Osteoblast (primary cell): ENCODE results near the gene TCF19. TPM values are rescaled to one million over a fixed set of nuclear protein-coding genes. Genes with fewer than 3 reads are reported as not detected.

Source experiments
- DNase-seq: peaks from one replicate; pipeline ENCODE4 v3.0.0; 2011; ENCODE audit warnings: low spot score, mixed read lengths; ENCODE audit not compliant: insufficient read length; ENCODE audit errors: missing footprints
- H2AFZ ChIP-seq: 2 replicates; pipeline ENCODE4 v1.6.0; 2011; ENCODE audit warnings: mild to moderate bottlenecking, low read length
- H3K27ac ChIP-seq: 2 replicates; pipeline ENCODE4 v1.5.1; 2011; ENCODE audit warnings: mild to moderate bottlenecking, low read depth, low read length, moderate library complexity
- H3K27me3 ChIP-seq: 2 replicates; pipeline ENCODE4 v1.6.0; 2012; ENCODE audit warnings: mild to moderate bottlenecking, control low read depth, inconsistent platforms, low read length, moderate library complexity; ENCODE audit not compliant: insufficient read depth
- H3K36me3 ChIP-seq: 2 replicates; pipeline ENCODE4 v1.5.1; 2011; ENCODE audit warnings: mild to moderate bottlenecking, low read length, control low read depth, moderate library complexity; ENCODE audit not compliant: insufficient read depth
- H3K4me1 ChIP-seq: 2 replicates; pipeline ENCODE4 v1.5.1; 2011; ENCODE audit warnings: mild to moderate bottlenecking, low read length, control low read depth, moderate library complexity; ENCODE audit not compliant: insufficient read depth
- H3K4me2 ChIP-seq: 2 replicates; pipeline ENCODE4 v1.6.0; 2011; ENCODE audit warnings: mild to moderate bottlenecking, low read length; ENCODE audit not compliant: insufficient read depth
- H3K4me3 ChIP-seq: fragments of 200-600 bp; sonication (generic); 3 replicates; pipeline ENCODE4 v1.5.1; 2012; ENCODE audit warnings: mild to moderate bottlenecking, low read length, inconsistent platforms; ENCODE audit not compliant: insufficient read depth
- H3K79me2 ChIP-seq: 2 replicates; pipeline ENCODE4 v1.6.0; 2012; ENCODE audit warnings: mild to moderate bottlenecking, low read length, control low read depth, inconsistent platforms; ENCODE audit not compliant: insufficient read depth
- H3K9me3 ChIP-seq: 2 replicates; pipeline ENCODE4 v1.5.1; 2011; ENCODE audit warnings: low read depth, low read length, control low read depth
- H4K20me1 ChIP-seq: 2 replicates; pipeline ENCODE4 v1.6.0; 2012; ENCODE audit warnings: mild to moderate bottlenecking, low read length, control low read depth; ENCODE audit not compliant: insufficient read depth
- CTCF ChIP-seq: IDR thresholded peaks from 2 replicates; pipeline ENCODE4 v1.5.1; 2011; ENCODE audit warnings: mild to moderate bottlenecking, low read depth, low read length, moderate library complexity; ENCODE audit errors: extremely low read depth
- total RNA-seq: library from RNA; depleted of rRNA; stranded (reverse); fragments of >200 nt; gene quantifications from 2 replicates; pipeline ENCODE4 v1.2.3, GENCODE V29; 2012

TCF19 gene
- total RNA-seq, 1 donor, result 5.8 TPM

DNA sequence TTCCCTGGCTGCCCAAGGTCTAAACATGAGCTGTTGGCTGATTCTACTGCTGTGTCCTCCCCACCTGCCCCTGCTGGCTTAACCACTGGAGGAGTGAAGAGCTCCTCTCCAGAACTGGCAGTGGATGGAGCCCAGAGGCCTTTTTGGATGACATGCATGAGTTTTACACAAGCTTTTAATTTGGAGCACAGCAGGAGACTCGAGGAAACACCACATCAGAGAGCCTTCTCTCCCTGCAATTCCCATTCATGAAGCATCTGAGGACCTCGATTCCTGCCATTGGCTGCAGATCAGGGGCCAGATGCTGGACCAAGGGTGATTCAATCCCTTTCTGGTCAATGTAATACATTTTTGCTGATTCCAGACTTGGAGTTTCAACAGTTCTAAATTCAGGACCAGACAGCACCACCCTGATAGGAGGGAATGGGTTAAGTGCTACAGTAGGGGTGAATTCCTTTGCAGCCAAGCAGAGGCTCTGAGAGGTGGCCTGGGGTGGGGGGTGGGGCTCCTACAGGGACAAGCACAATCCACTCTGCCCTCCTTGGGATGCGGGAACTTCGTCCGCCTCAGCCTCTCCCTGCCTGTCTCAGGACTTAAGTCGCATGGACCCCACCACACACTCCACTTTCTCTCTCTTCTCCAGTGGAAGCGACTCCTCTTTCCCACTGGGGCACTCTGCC, 44.4 kb upstream of the TCF19 start:
- no peak overlapping the region for H3K27ac ChIP-seq
- peak; percentile 81 for DNase-seq
- no peak for TF ChIP-seq CTCF
- no peaks in the 10 kb centered on the region for H3K9me3 ChIP-seq
- H4K20me1 ChIP-seq, result no peaks in the 10 kb centered on the region
- H3K27me3 ChIP-seq, result peaks cover 24% of the 10 kb centered on the region
- peaks cover 18% of the 10 kb centered on the region for H3K4me1 ChIP-seq
- no peaks in the 10 kb centered on the region for H3K36me3 ChIP-seq
- no peaks in the 10 kb centered on the region for H3K79me2 ChIP-seq
- no peak overlapping the region for H3K4me3 ChIP-seq
- peak overlapping the region; percentile 64 for H3K4me2 ChIP-seq
- H2AFZ ChIP-seq, result peak overlapping the region; percentile 49

DNA sequence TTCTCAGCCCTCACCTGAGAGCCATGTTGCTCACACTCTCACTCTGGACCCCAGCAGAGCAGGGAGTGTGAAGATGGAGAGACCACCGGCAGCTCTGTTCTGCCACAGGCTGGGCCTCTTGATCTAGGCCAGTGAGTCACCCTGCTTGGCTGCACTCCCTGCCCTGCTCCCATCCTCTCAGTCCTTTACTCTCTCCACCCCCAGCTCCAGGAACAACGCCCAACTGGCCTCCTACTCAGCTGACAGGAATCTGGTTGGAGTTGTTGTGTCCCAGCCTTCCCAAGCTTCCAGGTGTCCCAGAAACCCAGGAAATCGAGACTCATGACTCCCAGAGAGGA, 43.9 kb upstream of the TCF19 start, which contains the start of gene PSORS1C1:
Gene PSORS1C1 (plus strand): TSS at position 260 of the 338 bp plus-strand sequence. CDS start 14,833 bp downstream, outside the sequence.
- Histone ChIP-seq H3K79me2 (no peaks in the 10 kb centered on the region), H3K36me3 (no peaks in the 10 kb centered on the region), H2AFZ (peak within 1 kb of the TSS; percentile 49), H3K4me2 (peak within 1 kb of the TSS; percentile 64), H3K9me3 (no peaks in the 10 kb centered on the region), H4K20me1 (no peaks in the 10 kb centered on the region), H3K4me3 (peak within 1 kb of the TSS; percentile 51), H3K27me3 (peaks cover 23% of the 10 kb centered on the region), H3K4me1 (peaks cover 18% of the 10 kb centered on the region), H3K27ac (peak within 1 kb of the TSS; percentile 43)
- TF ChIP-seq CTCF, result no peak
- DNase-seq, result peak; percentile 97

DNA sequence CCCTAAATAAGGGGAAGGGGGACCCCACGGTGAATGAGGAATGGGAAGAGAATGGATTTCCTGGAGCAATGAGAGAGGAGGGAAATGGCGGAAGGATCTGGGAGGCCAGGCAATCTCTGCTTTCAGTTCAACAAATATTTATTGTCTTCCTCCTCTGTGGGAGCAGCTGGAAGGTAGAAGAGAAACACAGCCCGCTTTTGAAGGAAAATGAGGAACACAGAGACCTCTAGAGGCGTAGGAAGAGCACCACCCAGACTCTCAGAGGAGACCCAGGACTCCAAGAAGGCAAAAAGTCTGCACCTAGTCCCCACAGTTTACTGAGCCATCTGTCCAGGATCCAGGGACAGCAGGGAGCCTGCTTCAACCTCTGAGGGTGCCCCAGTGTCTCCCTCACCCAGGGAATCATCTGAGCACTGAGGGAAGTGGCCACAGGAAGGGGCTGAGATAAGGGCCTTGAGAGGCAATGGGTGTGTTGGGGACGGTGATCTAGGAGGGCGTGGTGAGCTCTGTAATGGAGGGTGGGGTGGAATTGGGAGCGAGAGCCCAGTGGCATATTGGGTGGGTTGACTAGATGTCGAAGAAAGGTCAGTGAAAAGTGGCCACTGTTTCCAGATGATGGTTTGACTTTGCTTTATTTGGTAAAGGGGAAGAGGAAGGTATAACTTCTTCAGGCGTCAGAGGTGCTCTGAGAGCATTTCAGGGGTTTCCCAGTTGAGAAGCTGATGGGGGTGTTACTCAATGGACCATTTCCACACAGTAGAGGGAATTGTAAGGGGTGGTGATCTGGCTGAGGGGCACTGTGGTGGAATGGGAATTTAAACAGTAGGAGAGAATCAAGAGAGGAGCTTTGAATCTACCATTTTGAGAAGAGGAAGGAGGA, 43.2 kb upstream of the TCF19 start:
- Histone ChIP-seq H3K4me3 (peak overlapping the region; percentile 51), H3K4me1 (peaks cover 18% of the 10 kb centered on the region), H3K36me3 (no peaks in the 10 kb centered on the region), H3K4me2 (peak overlapping the region; percentile 64), H3K9me3 (no peaks in the 10 kb centered on the region), H3K27ac (peak overlapping the region; percentile 43), H2AFZ (peak overlapping the region; percentile 49), H3K79me2 (no peaks in the 10 kb centered on the region), H4K20me1 (no peaks in the 10 kb centered on the region), H3K27me3 (peaks cover 16% of the 10 kb centered on the region)
- peak; percentile 52 for DNase-seq
- no peak for TF ChIP-seq CTCF

- H3K4me3 ChIP-seq, result no peak overlapping the region
- H3K79me2 ChIP-seq, result no peaks in the 10 kb centered on the region
- DNase-seq, result peak; percentile 38
- no peaks in the 10 kb centered on the region for H3K9me3 ChIP-seq
- H3K36me3 ChIP-seq, result no peaks in the 10 kb centered on the region
- H3K27me3 ChIP-seq, result peaks cover 8% of the 10 kb centered on the region
- H4K20me1 ChIP-seq, result no peaks in the 10 kb centered on the region
- TF ChIP-seq CTCF, result no peak
- H2AFZ ChIP-seq, result no peak overlapping the region
- H3K27ac ChIP-seq, result no peak overlapping the region
- H3K4me1 ChIP-seq, result peaks cover 18% of the 10 kb centered on the region
- no peak overlapping the region for H3K4me2 ChIP-seq
These were observed 42.3 kb upstream of the TCF19 start for GRCh38 chr6:31115941-31116560.
